Muscle of leg (tissue), 16 donors: Measurements from ENCODE around the gene ASAP2. TPM values are rescaled to one million over a fixed set of nuclear protein-coding genes. Genes with fewer than 3 reads are reported as not detected.
A peak's percentile ranks its signal among the peaks of the same experiment; 100 is the strongest.

Source experiments
- DNase-seq: peaks from one replicate; pipeline ENCODE4 v3.0.0; 2013
- H3K27ac ChIP-seq: one replicate; pipeline ENCODE4 v1.5.1; 2013; ENCODE audit warnings: mild to moderate bottlenecking, low read length, control low read depth
- H3K27me3 ChIP-seq: one replicate; pipeline ENCODE4 v1.6.1; 2013; ENCODE audit warnings: low read length; ENCODE audit not compliant: control insufficient read depth, insufficient read depth
- H3K36me3 ChIP-seq: one replicate; pipeline ENCODE4 v1.6.1; 2013; ENCODE audit warnings: low read length; ENCODE audit not compliant: control insufficient read depth, insufficient read depth
- H3K4me1 ChIP-seq: one replicate; pipeline ENCODE4 v1.6.1; 2013; ENCODE audit warnings: low read length; ENCODE audit not compliant: control insufficient read depth, insufficient read depth
- H3K4me3 ChIP-seq: one replicate; pipeline ENCODE4 v1.5.1; 2013; ENCODE audit warnings: low read length, control low read depth
- H3K9me3 ChIP-seq: replicated peaks from 2 replicates; pipeline ENCODE4 v1.6.1; 2013; ENCODE audit warnings: low read depth, low read length; ENCODE audit not compliant: control insufficient read depth
- WGBS: methylation state at CpG from one replicate; pipeline ENCODE4 v1.1.5; 2013; ENCODE audit warnings: missing lambda C conversion rate; ENCODE audit not compliant: insufficient coverage; 5-methylcytosine and 5-hydroxymethylcytosine counted together
- long read RNA-seq, 11 donors: transcript quantifications; one replicate each; lab custom pipeline, GENCODE V29; 2026
- polyA plus RNA-seq, 8 donors: library from polyadenylated mRNA; unstranded; fragments of 120-200 nt; gene quantifications; one replicate each; pipeline versions ENCODE4 v1.2.1 to v1.2.3, GENCODE V29; 2013; ENCODE audit warnings: inconsistent platforms in 1 of 8, low replicate concordance in 1 of 8; ENCODE audit not compliant: insufficient read length in 8 of 8, insufficient read depth in 1 of 8
- total RNA-seq: library from RNA; stranded (reverse); fragments of 120-200 nt; gene quantifications from one replicate; pipeline ENCODE4 v1.2.4, GENCODE V29; 2013

Gene ASAP2
- 12.1 TPM for total RNA-seq
- polyA plus RNA-seq = 10 to 100 TPM; 14.1 to 30.8 (median 20.0) TPM
- long read RNA-seq, donor 1, full-length matches to known transcripts = 2 of 13 reads
- long read RNA-seq, donor 1, partial matches to known transcripts = 11 of 13 reads
- long read RNA-seq, donor 1, other reads (novel, unspliced or antisense) = 0 of 13 reads
- long read RNA-seq, donor 2 = 0 reads
- long read RNA-seq, donor 3, full-length matches to known transcripts = 1 of 1 reads
- long read RNA-seq, donor 3, partial matches to known transcripts = 0 of 1 reads
- long read RNA-seq, donor 3, other reads (novel, unspliced or antisense) = 0 of 1 reads
- long read RNA-seq, donor 4, partial matches to known transcripts = 39 of 39 reads
- long read RNA-seq, donor 4, other reads (novel, unspliced or antisense) = 0 of 39 reads
- long read RNA-seq, donor 5, full-length matches to known transcripts = 2 of 272 reads
- long read RNA-seq, donor 5, partial matches to known transcripts = 156 of 272 reads
- long read RNA-seq, donor 5, other reads (novel, unspliced or antisense) = 114 of 272 reads
- long read RNA-seq, donor 6, full-length matches to known transcripts = 1 of 25 reads
- long read RNA-seq, donor 6, partial matches to known transcripts = 24 of 25 reads
- long read RNA-seq, donor 6, other reads (novel, unspliced or antisense) = 0 of 25 reads
- long read RNA-seq, donor 7, full-length matches to known transcripts = 2 of 22 reads
- long read RNA-seq, donor 7, partial matches to known transcripts = 20 of 22 reads
- long read RNA-seq, donor 7, other reads (novel, unspliced or antisense) = 0 of 22 reads
- long read RNA-seq, donor 8, partial matches to known transcripts = 103 of 114 reads
- long read RNA-seq, donor 8, other reads (novel, unspliced or antisense) = 11 of 114 reads
- long read RNA-seq, donor 9, full-length matches to known transcripts = 2 of 29 reads
- long read RNA-seq, donor 9, partial matches to known transcripts = 27 of 29 reads
- long read RNA-seq, donor 9, other reads (novel, unspliced or antisense) = 0 of 29 reads
- long read RNA-seq, donor 10 = 0 reads
- long read RNA-seq, donor 11, full-length matches to known transcripts = 1 of 107 reads
- long read RNA-seq, donor 11, partial matches to known transcripts = 89 of 107 reads
- long read RNA-seq, donor 11, other reads (novel, unspliced or antisense) = 17 of 107 reads

DNA sequence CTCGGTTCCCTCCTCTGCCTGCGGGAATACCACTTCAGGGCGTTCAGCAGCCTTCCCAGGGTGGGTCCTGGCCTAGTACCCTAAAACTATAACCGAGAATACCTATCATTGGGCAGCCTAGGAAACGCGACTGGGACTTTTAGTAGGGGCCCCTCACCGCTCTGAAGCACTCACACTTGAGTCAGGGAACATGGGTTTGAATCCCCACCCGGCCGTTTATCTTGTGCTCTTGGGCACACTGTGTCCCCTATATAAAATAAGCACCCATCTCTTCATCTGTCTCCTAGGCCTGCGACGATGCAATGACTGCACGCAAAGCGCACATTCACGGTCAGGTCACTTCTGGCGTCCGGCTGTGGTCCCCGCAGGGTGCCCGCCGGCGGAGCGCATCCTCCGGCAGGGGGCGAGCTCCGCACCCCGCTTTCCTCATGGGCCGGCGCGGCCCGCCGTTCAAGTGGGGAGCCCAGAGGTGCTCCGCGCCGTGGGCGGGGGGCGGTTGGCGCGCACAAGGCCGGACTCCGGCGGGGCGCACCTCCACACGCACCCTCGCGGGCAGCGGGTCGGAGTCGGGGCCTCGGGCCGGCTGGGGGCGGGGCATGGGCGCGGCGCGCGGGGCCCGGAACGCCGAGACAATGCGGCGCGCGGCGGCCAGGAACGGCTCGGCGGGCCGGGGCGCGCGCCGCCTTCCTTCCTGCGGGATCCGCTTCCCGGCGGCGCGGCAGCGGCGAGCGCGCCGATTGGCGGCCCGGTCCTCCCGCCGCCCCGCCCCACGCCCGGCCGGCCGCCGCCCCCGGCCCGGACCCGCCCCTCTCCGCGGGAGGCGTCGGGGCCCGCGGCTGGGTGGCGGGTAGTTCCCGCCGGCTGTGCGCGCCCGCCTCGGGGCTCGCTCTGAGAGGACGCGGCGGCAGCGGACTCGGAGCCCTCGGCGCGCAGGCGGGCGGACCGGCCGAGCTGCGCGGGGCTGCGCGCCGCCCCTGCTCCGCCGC, at the start of gene ASAP2:
ASAP2 (plus strand) TSS at position 850 of the 986 bp plus-strand sequence. CDS start 293 bp downstream, outside the sequence.
- peak within 1 kb of the TSS; percentile 65 for H3K27ac ChIP-seq
- H3K36me3 ChIP-seq = no peaks in the 10 kb centered on the region
- H3K9me3 ChIP-seq = no peaks in the 10 kb centered on the region
- H3K27me3 ChIP-seq = no peaks in the 10 kb centered on the region
- peak within 1 kb of the TSS; percentile 69 for H3K4me3 ChIP-seq
- H3K4me1 ChIP-seq = peaks cover 10% of the 10 kb centered on the region
- 1% methylated on average over 122 of the region's 128 CpGs for WGBS
- DNase-seq = peak; percentile 87

- peaks cover 1% of the 10 kb centered on the region for H3K9me3 ChIP-seq
- H3K27ac ChIP-seq = no peak overlapping the region
- 71% methylated on average over 3 of the region's 10 CpGs for WGBS
- peaks cover 2% of the 10 kb centered on the region for H3K27me3 ChIP-seq
- DNase-seq = no peak
- H3K4me3 ChIP-seq = no peak overlapping the region
- no peaks in the 10 kb centered on the region for H3K36me3 ChIP-seq
- H3K4me1 ChIP-seq = no peaks in the 10 kb centered on the region
These were observed 47.5 kb upstream of the ASAP2 start for GRCh38 chr2:9158786-9159779.

- Histone ChIP-seq H3K9me3 (no peaks in the 10 kb centered on the region), H3K4me1 (no peaks in the 10 kb centered on the region), H3K4me3 (no peak overlapping the region), H3K36me3 (no peaks in the 10 kb centered on the region), H3K27ac (no peak overlapping the region), H3K27me3 (peaks cover under 1% of the 10 kb centered on the region)
- WGBS = 72% methylated on average over 4 of the region's 7 CpGs
- DNase-seq = no peak
These were observed 45.9 kb upstream of the ASAP2 start for GRCh38 chr2:9160732-9161131.

- H3K4me3 ChIP-seq = no peak overlapping the region
- H3K9me3 ChIP-seq = no peaks in the 10 kb centered on the region
- H3K36me3 ChIP-seq = no peaks in the 10 kb centered on the region
- H3K27me3 ChIP-seq = no peaks in the 10 kb centered on the region
- H3K4me1 ChIP-seq = no peaks in the 10 kb centered on the region
- DNase-seq = no peak
- H3K27ac ChIP-seq = no peak overlapping the region
- WGBS = 86% methylated on average over 1 of the region's 11 CpGs
These were observed 43.8 kb upstream of the ASAP2 start for GRCh38 chr2:9162841-9163240.

DNA sequence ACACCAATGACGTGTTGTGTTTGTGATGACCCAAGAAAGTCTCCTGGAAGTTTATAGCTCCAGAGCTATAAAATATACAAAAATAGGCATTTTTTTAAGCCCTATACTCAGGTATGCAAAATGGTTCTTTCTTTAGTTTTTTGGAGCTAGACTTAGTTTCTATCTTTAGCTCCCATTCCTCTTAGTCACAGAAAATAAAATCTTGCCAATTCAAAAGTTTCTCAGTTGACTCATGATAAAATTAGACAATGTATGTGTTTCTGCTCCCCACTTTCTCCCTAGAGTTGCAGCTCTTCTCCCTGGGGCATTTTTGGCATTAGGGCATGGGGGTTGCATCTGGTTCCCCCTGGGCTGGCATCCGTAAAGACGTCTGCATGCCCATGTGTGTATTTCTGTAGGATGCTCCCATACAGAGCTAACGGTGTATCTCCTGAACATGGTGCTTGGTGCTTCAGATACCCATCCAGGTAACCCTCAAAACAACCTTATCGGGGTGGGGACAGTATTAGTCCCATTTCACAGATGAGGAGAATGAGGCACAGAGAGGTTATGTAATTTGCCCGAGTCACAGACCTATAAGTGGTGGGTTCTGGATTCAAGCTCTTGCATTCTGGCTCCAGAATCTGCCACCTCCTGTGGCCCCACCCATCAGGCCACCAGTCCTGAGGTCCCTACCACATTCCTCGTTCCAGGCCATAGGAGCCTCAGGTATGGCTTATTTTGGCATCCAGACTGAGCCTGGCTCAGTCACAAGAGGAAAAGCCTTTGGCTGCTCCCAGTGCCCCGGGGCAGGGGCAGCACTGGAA, 43.1 kb upstream of the ASAP2 start:
- no peaks in the 10 kb centered on the region for H3K4me1 ChIP-seq
- no peaks in the 10 kb centered on the region for H3K9me3 ChIP-seq
- no peaks in the 10 kb centered on the region for H3K36me3 ChIP-seq
- WGBS = 80% methylated on average over 2 of the region's 8 CpGs
- no peak overlapping the region for H3K27ac ChIP-seq
- H3K27me3 ChIP-seq = no peaks in the 10 kb centered on the region
- no peak overlapping the region for H3K4me3 ChIP-seq
- DNase-seq = no peak

GRCh38 chr2:9164112-9164608, 42.5 kb upstream of the ASAP2 start:
- peaks cover 4% of the 10 kb centered on the region for H3K4me1 ChIP-seq
- H3K27ac ChIP-seq = no peak overlapping the region
- H3K27me3 ChIP-seq = no peaks in the 10 kb centered on the region
- no peak for DNase-seq
- WGBS = 100% methylated on average over 1 of the region's 4 CpGs
- H3K4me3 ChIP-seq = no peak overlapping the region
- H3K36me3 ChIP-seq = no peaks in the 10 kb centered on the region
- H3K9me3 ChIP-seq = no peaks in the 10 kb centered on the region

GRCh38 chr2:9165625-9166024, 41.0 kb upstream of the ASAP2 start:
- WGBS = 84% methylated on average over 4 of the region's 5 CpGs
- peaks cover 4% of the 10 kb centered on the region for H3K4me1 ChIP-seq
- H3K27ac ChIP-seq = no peak overlapping the region

More at GRCh38 chr2:9165625-9166024, 41.0 kb upstream of the ASAP2 start:
- no peak overlapping the region for H3K4me3 ChIP-seq
- DNase-seq = no peak
- H3K27me3 ChIP-seq = no peaks in the 10 kb centered on the region
- H3K36me3 ChIP-seq = no peaks in the 10 kb centered on the region
- H3K9me3 ChIP-seq = no peaks in the 10 kb centered on the region
